Endothelial cell of umbilical vein (primary cell): ENCODE measurements around the gene TRMT44. TPM values are rescaled to one million over a fixed set of nuclear protein-coding genes. Genes with fewer than 3 reads are reported as not detected.
A peak's percentile ranks its signal among the peaks of the same experiment; 100 is the strongest.

ENCODE experiments used
- BruUV-seq: library from RNA; stranded (reverse); fragments of 400-500 nt; replicated peaks from 2 replicates; lab custom pipeline; 2021; lab: Mats Ljungman, UMichigan
- CTCF ChIA-PET: fragments of 300-600, 350-600 bp; sonication (Branson Sonifier 250); formaldehyde crosslinking; loops from one replicate; lab custom pipeline; 2021; ENCODE audit warnings: antibody characterized with exemption, inconsistent platforms; lab: Charles Lee
- POLR2A ChIA-PET: fragments of 300-600, 350-600 bp; sonication (Branson Sonifier 250); formaldehyde crosslinking; loops from one replicate; lab custom pipeline; 2021; ENCODE audit warnings: antibody characterized with exemption, inconsistent platforms; lab: Charles Lee
- DNase-seq: peaks from one replicate; pipeline ENCODE4 v3.0.0-alpha.2; 2011; ENCODE audit warnings: low read depth, low spot score
- FAIRE-seq: peaks from 2 replicates; lab custom pipeline; 2011; peaks lifted over from hg19 to GRCh38; lab: Jason Lieb, UNC
- H2AFZ ChIP-seq: 2 replicates; pipeline ENCODE4 v1.6.0; 2012; ENCODE audit warnings: low read depth, low read length, control low read depth, inconsistent platforms
- H3K27ac ChIP-seq: 2 replicates; pipeline ENCODE4 v1.5.1; 2011; ENCODE audit warnings: low read depth, mild to moderate bottlenecking, control low read depth, low read length, moderate library complexity; ENCODE audit not compliant: insufficient read depth
- H3K27me3 ChIP-seq, 2 experiments: 2 replicates each; pipeline versions ENCODE4 v1.6.0 to v1.6.1; 2011; ENCODE audit warnings: low read length in 2 of 2, mixed read lengths in 1 of 2; ENCODE audit not compliant: control insufficient read depth in 2 of 2, insufficient read depth in 2 of 2
- H3K36me3 ChIP-seq, 2 experiments: 2 replicates in 1 of 2; 3 replicates in 1 of 2; pipeline ENCODE4 v1.5.1; 2011; ENCODE audit warnings: low read length in 2 of 2, mild to moderate bottlenecking in 1 of 2, moderate library complexity in 1 of 2; ENCODE audit not compliant: control insufficient read depth in 2 of 2, insufficient read depth in 2 of 2; ENCODE audit errors: extremely low read depth in 1 of 2
- H3K4me1 ChIP-seq: 3 replicates; pipeline ENCODE4 v1.5.1; 2011; ENCODE audit warnings: mild to moderate bottlenecking, low read length; ENCODE audit not compliant: control insufficient read depth, insufficient read depth; ENCODE audit errors: extremely low read depth
- H3K4me2 ChIP-seq: 2 replicates; pipeline ENCODE4 v1.6.1; 2011; ENCODE audit warnings: low read length, control low read depth, mixed read lengths; ENCODE audit not compliant: insufficient read depth
- H3K4me3 ChIP-seq, 3 experiments: fragments of 200-600 bp in 1 of 3; sonication (generic), shearing (Covaris generic) in 1 of 3; replicated peaks in 1 of 3; 2 replicates each; pipeline ENCODE4 v1.5.1; 2011 to 2016; ENCODE audit warnings: control low read depth in 3 of 3, low read length in 3 of 3, mild to moderate bottlenecking in 2 of 3, inconsistent platforms in 1 of 3, low read depth in 1 of 3, moderate library complexity in 1 of 3; ENCODE audit not compliant: insufficient read depth in 1 of 3
- H3K79me2 ChIP-seq: 2 replicates; pipeline ENCODE4 v1.6.0; 2012; ENCODE audit warnings: low read length, inconsistent platforms; ENCODE audit not compliant: control insufficient read depth, insufficient read depth
- H3K9ac ChIP-seq: replicated peaks from 2 replicates; pipeline ENCODE3; 2011; ENCODE audit warnings: low read length, control low read depth; ENCODE audit not compliant: insufficient read depth; ENCODE audit errors: extremely low read depth
- H3K9me1 ChIP-seq: replicated peaks from 3 replicates; pipeline ENCODE4 v1.6.0; 2011; ENCODE audit warnings: mild to moderate bottlenecking, low read length; ENCODE audit not compliant: control insufficient read depth, insufficient read depth; ENCODE audit errors: extremely low read depth
- H3K9me3 ChIP-seq: replicated peaks from 2 replicates; pipeline ENCODE4 v1.5.1; 2012; ENCODE audit warnings: low read length, inconsistent platforms; ENCODE audit not compliant: control insufficient read depth, insufficient read depth
- H4K20me1 ChIP-seq: replicated peaks from 2 replicates; pipeline ENCODE3; 2011; ENCODE audit warnings: mild to moderate bottlenecking, low read length; ENCODE audit not compliant: control insufficient read depth, insufficient read depth; ENCODE audit errors: extremely low read depth
- CTCF ChIP-seq, 2 donors: IDR thresholded peaks; 1 replicate in 1 of 2; 2 replicates in 1 of 2; pipeline ENCODE4 v1.5.1; 2011; ENCODE audit warnings: low read length in 2 of 2, mild to moderate bottlenecking in 2 of 2, moderate library complexity in 2 of 2, control low read depth in 1 of 2, inconsistent platforms in 1 of 2, low read depth in 1 of 2; ENCODE audit not compliant: insufficient read depth in 1 of 2; ENCODE audit errors: extremely low read depth in 1 of 2
- EZH2 ChIP-seq: IDR thresholded peaks from 2 replicates; pipeline ENCODE4 v1.6.1; 2012; ENCODE audit warnings: borderline replicate concordance, low read depth, mild to moderate bottlenecking, moderate library complexity, low read length, inconsistent platforms; ENCODE audit not compliant: severe bottlenecking
- FOS ChIP-seq: IDR thresholded peaks from 2 replicates; pipeline ENCODE4 v1.6.1; 2011; ENCODE audit warnings: mild to moderate bottlenecking, low read length, moderate library complexity, borderline replicate concordance; ENCODE audit not compliant: insufficient read depth
- GATA2 ChIP-seq: IDR thresholded peaks from 2 replicates; pipeline ENCODE4 v1.7.0; 2011; ENCODE audit warnings: low read depth, mild to moderate bottlenecking, moderate library complexity, mixed read lengths, low read length; ENCODE audit not compliant: insufficient read length, insufficient read depth
- JUN ChIP-seq: IDR thresholded peaks from 2 replicates; pipeline ENCODE4 v1.6.1; 2011; ENCODE audit warnings: borderline replicate concordance, low read depth; ENCODE audit not compliant: insufficient read length, insufficient read depth
- POLR2A ChIP-seq: IDR thresholded peaks from 2 replicates; pipeline ENCODE4 v1.6.1; 2012; ENCODE audit warnings: low read depth, mild to moderate bottlenecking, control low read depth, low read length
- POLR2AphosphoS5 ChIP-seq: IDR thresholded peaks from 2 replicates; pipeline ENCODE4 v1.6.1; 2012; ENCODE audit warnings: low read depth, mild to moderate bottlenecking, control low read depth, low read length, moderate library complexity; ENCODE audit not compliant: insufficient read depth
- dilution Hi-C: fragments of 300-500 bp; cut with MboI; formaldehyde crosslinking; loops from one replicate; pipeline ENCODE4 v1.15.0; 2019; ENCODE audit warnings: low sequenced_read_pairs; ENCODE audit not compliant: extremely low pct_ligation_motif_present
- intact Hi-C: fragments of 100-400 bp; cut with micrococcal nuclease; formaldehyde crosslinking; loops from one replicate; pipeline ENCODE4 v1.10.0; 2022
- polyA plus RNA-seq, 4 experiments: library from polyadenylated mRNA; depleted of rRNA in 3 of 4; stranded (reverse) in 3 of 4; unstranded in 1 of 4; fragments of >200 nt; gene quantifications; 2 replicates each; pipeline versions ENCODE4 v1.2.1 to v1.2.3, GENCODE V29; 2011 to 2012; ENCODE audit warnings: missing spikeins in 1 of 4
- total RNA-seq: library from RNA; stranded (reverse); gene quantifications from 2 replicates; pipeline ENCODE4 v1.2.3, GENCODE V29; 2021
- TF ChIP-seq, protein P1 (sequence below): IDR thresholded peaks from 2 replicates; pipeline ENCODE4 v1.6.1; 2011; ENCODE audit not compliant: insufficient read depth, insufficient read length

Gene TRMT44
- total and polyA plus RNA-seq, 2 donors (not counting 3 experiments of a cell fraction or from before 2014, with no cell fraction given) = 10.4 to 17.3 TPM

DNA sequence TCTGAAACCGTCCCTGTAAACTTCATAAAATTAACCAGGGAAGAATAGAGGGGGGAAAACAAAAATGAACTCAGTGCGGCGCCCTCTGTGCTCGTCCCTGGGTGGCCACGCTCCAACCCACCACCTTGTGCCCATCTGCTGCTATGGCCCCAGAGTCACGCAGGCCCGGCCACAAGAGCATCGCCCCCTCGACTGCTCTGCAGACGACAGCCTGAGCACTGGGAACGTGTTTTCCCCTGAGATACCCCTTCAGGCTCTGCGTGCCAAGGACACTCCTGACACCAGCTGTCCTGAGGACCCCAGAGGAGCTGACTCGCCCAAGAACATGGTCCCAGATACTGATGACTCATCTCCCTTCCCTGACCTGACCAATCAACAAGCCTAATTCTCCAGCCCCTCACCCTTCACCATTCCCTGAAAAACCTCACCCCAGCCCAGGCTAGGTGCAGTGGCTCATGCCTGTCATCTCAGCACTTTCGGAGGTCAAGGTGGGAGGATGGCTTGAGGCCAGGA, 75.5 kb downstream of the TRMT44 start:
- TF ChIP-seq GATA2 (no peak), JUN (peak; percentile 30), FOS (no peak), POLR2AphosphoS5 (no peak)
- TF ChIP-seq, protein P1, sequence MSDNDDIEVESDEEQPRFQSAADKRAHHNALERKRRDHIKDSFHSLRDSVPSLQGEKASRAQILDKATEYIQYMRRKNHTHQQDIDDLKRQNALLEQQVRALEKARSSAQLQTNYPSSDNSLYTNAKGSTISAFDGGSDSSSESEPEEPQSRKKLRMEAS = no peak
- Histone ChIP-seq H2AFZ (no peak overlapping the region), H3K4me1 (no peaks in the 10 kb centered on the region), H3K79me2 (no peaks in the 10 kb centered on the region), H3K36me3 (no peaks in the 10 kb centered on the region), H3K9me1 (no peaks in the 10 kb centered on the region), H3K4me3 (no peak overlapping the region), H3K9me3 (no peaks in the 10 kb centered on the region), H3K27me3 (no peaks in the 10 kb centered on the region), H3K9ac (no peak overlapping the region), H3K4me2 (no peak overlapping the region), H4K20me1 (no peaks in the 10 kb centered on the region), H3K27ac (no peak overlapping the region)
- intact Hi-C loops (no loop called here), dilution Hi-C loops (no loop called here)
- POLR2A ChIA-PET = no interaction called here
- FAIRE-seq (no peak), DNase-seq (no peak)
- CTCF ChIA-PET = no interaction called here
- no TSS peak for BruUV-seq

DNA sequence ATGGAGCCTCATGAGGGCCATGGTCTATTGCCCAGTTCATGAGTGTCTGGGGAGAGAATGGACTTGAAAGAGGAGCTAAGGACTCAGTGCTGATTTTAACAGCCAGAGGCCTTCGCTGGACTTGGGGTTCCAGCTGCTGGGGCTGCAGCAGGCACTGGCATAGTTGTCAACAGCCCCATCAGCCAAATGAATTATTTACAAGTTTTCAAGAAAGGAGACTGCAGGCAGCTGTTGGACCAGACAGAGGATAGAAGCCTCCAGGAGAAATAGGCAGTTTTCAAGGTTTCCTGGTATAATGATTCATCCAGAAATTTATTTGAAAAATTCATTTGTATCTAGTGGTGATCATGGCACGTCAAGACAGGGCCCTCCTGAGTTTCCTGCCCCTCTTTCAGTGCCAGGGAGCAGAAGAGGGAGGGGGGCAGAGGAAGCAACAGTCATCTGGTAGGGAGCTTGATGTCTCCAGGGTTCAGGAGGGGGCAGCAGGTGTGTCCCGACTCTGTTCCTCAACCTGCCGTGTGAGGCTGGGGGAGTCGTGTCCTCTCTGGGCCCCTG, 76.5 kb downstream of the TRMT44 start:
- Histone ChIP-seq H4K20me1 (no peaks in the 10 kb centered on the region), H3K4me2 (no peak overlapping the region), H3K9me3 (no peaks in the 10 kb centered on the region), H2AFZ (no peak overlapping the region), H3K4me1 (no peaks in the 10 kb centered on the region), H3K4me3 (no peak overlapping the region), H3K27me3 (no peaks in the 10 kb centered on the region), H3K27ac (no peak overlapping the region), H3K9me1 (no peaks in the 10 kb centered on the region), H3K9ac (no peak overlapping the region), H3K36me3 (no peaks in the 10 kb centered on the region), H3K79me2 (no peaks in the 10 kb centered on the region)
- ChIA-PET POLR2A (no interaction called here), CTCF (interaction anchor here (1.0 kb wide), 1 partner anchor 13 kb away, joined by 3 read pairs; no protein-coding TSS in a partner anchor)
- dilution Hi-C loops (no loop called here), intact Hi-C loops (no loop called here)
- FAIRE-seq = no peak
- BruUV-seq = no TSS peak
- no peak for DNase-seq
- TF ChIP-seq CTCF (IDR thresholded peaks at IDR 0.05; ENCODE audit: extremely low read depth in 1 of 2, insufficient read depth in 1 of 2, low read depth in 1 of 2, low read length in 2 of 2) = no peak
- no peak for TF ChIP-seq POLR2A
- no peak for TF ChIP-seq GATA2
- no peak for TF ChIP-seq EZH2
- TF ChIP-seq POLR2AphosphoS5 = no peak
